Panc1 (cell line): Measurements from ENCODE around the gene PRKCA. TPM values are rescaled to one million over a fixed set of nuclear protein-coding genes. Genes with fewer than 3 reads are reported as not detected.

Experiments
- ATAC-seq: fragments of 200-7000 bp; cut with Tn5 transposase; 2 replicates; pipeline ENCODE4 v1.9.1; 2020; ENCODE audit warnings: mild to moderate bottlenecking, moderate library complexity
- BruUV-seq: library from RNA; stranded (reverse); fragments of 400-500 nt; replicated peaks from 2 replicates; lab custom pipeline; 2021; lab: Mats Ljungman, UMichigan
- CTCF ChIA-PET: fragments of 300-600 bp; sonication (Branson Sonifier 250); formaldehyde crosslinking; loops from one replicate; lab custom pipeline; 2022; ENCODE audit warnings: antibody characterized with exemption; lab: Charles Lee
- POLR2A ChIA-PET: fragments of 300-600 bp; sonication (Branson Sonifier 250); formaldehyde crosslinking; loops from one replicate; lab custom pipeline; 2022; ENCODE audit warnings: antibody characterized with exemption; lab: Charles Lee
- DNase-seq: peaks from one replicate; pipeline ENCODE4 v3.0.0-alpha.2; 2010; ENCODE audit warnings: low read depth, low spot score
- H3K27ac ChIP-seq: 2 replicates; pipeline ENCODE4 v1.5.1; 2011; ENCODE audit warnings: mild to moderate bottlenecking, low read length, inconsistent platforms
- H3K27me3 ChIP-seq: fragments of 200-500 bp; sonication (Bioruptor generic); 2 replicates; pipeline ENCODE4 v1.6.0; 2014; ENCODE audit warnings: low read length, inconsistent platforms; ENCODE audit not compliant: control insufficient read depth, insufficient read depth
- H3K36me3 ChIP-seq: fragments of 200-500 bp; sonication (Bioruptor generic); 2 replicates; pipeline ENCODE4 v1.5.1; 2014; ENCODE audit warnings: inconsistent platforms, mild to moderate bottlenecking, low read length, moderate library complexity; ENCODE audit not compliant: control insufficient read depth, insufficient read depth
- H3K4me1 ChIP-seq: 2 replicates; pipeline ENCODE4 v1.5.1; 2011; ENCODE audit warnings: inconsistent platforms, mild to moderate bottlenecking, low read length, moderate library complexity; ENCODE audit not compliant: control insufficient read depth, insufficient read depth
- H3K4me3 ChIP-seq, 2 experiments: 2 replicates each; pipeline ENCODE4 v1.5.1; 2011 to 2012; ENCODE audit warnings: low read depth in 2 of 2, low read length in 2 of 2, mild to moderate bottlenecking in 2 of 2, inconsistent platforms in 1 of 2, moderate library complexity in 1 of 2
- H3K9me3 ChIP-seq: fragments of 200-500 bp; sonication (Bioruptor generic); 2 replicates; pipeline ENCODE4 v1.5.1; 2014; ENCODE audit warnings: low read depth, mild to moderate bottlenecking, inconsistent platforms, low read length, moderate library complexity; ENCODE audit not compliant: control insufficient read depth, insufficient read depth
- CTCF ChIP-seq: fragments of 450-650 bp; IDR thresholded peaks from 2 replicates; pipeline ENCODE4 v1.5.1; 2017; ENCODE audit warnings: mild to moderate bottlenecking
- POLR2AphosphoS5 ChIP-seq: IDR thresholded peaks from 2 replicates; pipeline ENCODE4 v1.6.1; 2012; ENCODE audit warnings: mild to moderate bottlenecking, low read depth, low read length, moderate library complexity
- REST ChIP-seq, 2 experiments: IDR thresholded peaks; 2 replicates each; pipeline ENCODE4 v1.6.1; 2011 to 2012; ENCODE audit warnings: low read depth in 2 of 2, control low read depth in 1 of 2, low read length in 1 of 2, mild to moderate bottlenecking in 1 of 2, moderate library complexity in 1 of 2; ENCODE audit not compliant: insufficient read depth in 1 of 2
- SIN3A ChIP-seq: IDR thresholded peaks from 2 replicates; pipeline ENCODE4 v1.6.1; 2012; ENCODE audit warnings: low read depth, mild to moderate bottlenecking, low read length, moderate library complexity, borderline replicate concordance; ENCODE audit not compliant: insufficient read depth
- TCF7L2 ChIP-seq: IDR thresholded peaks from 2 replicates; pipeline ENCODE4 v1.6.1; 2011; ENCODE audit warnings: mild to moderate bottlenecking, low read depth, low read length, inconsistent platforms
- in situ Hi-C: cut with HindIII; loops from 2 replicates; pipeline ENCODE4 v1.10.0; 2016; ENCODE audit warnings: low sequenced_read_pairs, low pct_unique_long_range_greater_than_20kb
- intact Hi-C: fragments of 100-400 bp; cut with micrococcal nuclease; formaldehyde crosslinking; loops from one replicate; pipeline ENCODE4 v1.10.0; 2022; ENCODE audit not compliant: unreplicated experiment
- total RNA-seq: library from RNA; stranded (reverse); gene quantifications from one replicate; pipeline ENCODE4 v1.2.1, GENCODE V29; 2021; ENCODE audit not compliant: unreplicated experiment

PRKCA gene
- total RNA-seq, 1 experiment from 2014 or later, result 53.0 TPM

GRCh38 chr17:66826856-66827255 lies 524.4 kb downstream of the PRKCA start:
- no peak for ATAC-seq
- CTCF ChIA-PET, result no interaction called here

GRCh38 chr17:66829386-66829864 lies 527.0 kb downstream of the PRKCA start:
- Histone ChIP-seq H3K27ac (no peak overlapping the region), H3K4me1 (no peaks in the 10 kb centered on the region), H3K4me3 (no peak overlapping the region), H3K36me3 (no peaks in the 10 kb centered on the region), H3K27me3 (no peaks in the 10 kb centered on the region), H3K9me3 (no peaks in the 10 kb centered on the region)
- no peak for DNase-seq
- CTCF ChIA-PET, result no interaction called here
- peak; percentile 95 for TF ChIP-seq REST (IDR thresholded peaks at IDR 0.05; ENCODE audit: insufficient read depth in 1 of 2, low read depth in 2 of 2, low read length in 1 of 2)
- no peak for TF ChIP-seq POLR2AphosphoS5
- intact Hi-C loops, result no loop called here
- no TSS peak for BruUV-seq
- POLR2A ChIA-PET, result no interaction called here
- ATAC-seq, result peak; percentile 85
- in situ Hi-C loops, result no loop called here

More at GRCh38 chr17:66826856-66827255, 524.4 kb downstream of the PRKCA start:
- in situ Hi-C loops (no loop called here), intact Hi-C loops (no loop called here)
- H3K4me3 ChIP-seq, result no peak overlapping the region
- no peak for DNase-seq
- H3K27ac ChIP-seq, result no peak overlapping the region
- H3K36me3 ChIP-seq, result no peaks in the 10 kb centered on the region
- H3K27me3 ChIP-seq, result no peaks in the 10 kb centered on the region
- TF ChIP-seq REST (IDR thresholded peaks at IDR 0.05; ENCODE audit: insufficient read depth in 1 of 2, low read depth in 2 of 2, low read length in 1 of 2), result no peak
- no peak for TF ChIP-seq SIN3A
- no peak for TF ChIP-seq POLR2AphosphoS5
- TF ChIP-seq CTCF, result no peak
- TF ChIP-seq TCF7L2, result no peak
- POLR2A ChIA-PET, result no interaction called here
- H3K4me1 ChIP-seq, result no peaks in the 10 kb centered on the region
- no TSS peak for BruUV-seq
- H3K9me3 ChIP-seq, result no peaks in the 10 kb centered on the region
